ENCODE results near the gene FOXL2. TPM values are rescaled to one million over a fixed set of nuclear protein-coding genes. Genes with fewer than 3 reads are reported as not detected.

The FOXL2 gene
- total and polyA plus RNA-seq, 2 of the 4 experiments (the other 2 are of a cell fraction) = 0.07 TPM; not detected in 1

DNA sequence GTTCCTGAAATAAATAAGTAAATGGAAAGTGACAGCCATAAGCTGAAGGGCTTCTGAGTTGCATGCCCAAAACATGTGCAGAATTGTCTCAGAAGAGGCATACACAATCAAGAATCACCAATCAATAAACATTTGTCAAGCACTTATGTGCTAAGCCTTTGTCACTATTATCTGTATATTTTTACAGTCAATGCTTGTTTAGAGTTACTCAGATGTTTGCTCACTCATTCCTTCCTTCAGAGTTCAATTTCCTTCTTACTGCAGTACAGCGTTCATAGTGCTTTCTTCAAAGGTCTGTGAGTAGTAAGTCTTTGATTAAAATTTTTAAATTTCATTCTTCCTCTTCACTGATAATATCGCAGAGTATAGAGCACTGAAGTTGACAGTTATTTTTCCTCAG, 17.3 kb upstream of the FOXL2 start:
- Histone ChIP-seq H3K9ac (ENCODE audit: low read depth, low read length) (no peak overlapping the region), H4K91ac (ENCODE audit: insufficient read depth, low read depth, low read length) (no peak overlapping the region), H3K9me1 (ENCODE audit: insufficient read depth, low read length) (no peaks in the 10 kb centered on the region), H3K4me3 (ENCODE audit: insufficient read depth, low read depth, low read length) (no peak overlapping the region), H4K8ac (ENCODE audit: low read depth in 2 of 2, low read length in 2 of 2) (no peak overlapping the region), H2BK120ac (ENCODE audit: low read depth, low read length) (no peak overlapping the region), H3K4me1 (ENCODE audit: control insufficient read depth, insufficient read depth, low read length) (0 out of 2 replicates have a peak, but pooled peaks cover 1% of the 10 kb centered on the region), H2BK5ac (ENCODE audit: low read depth, low read length, poor library complexity, severe bottlenecking) (no peak overlapping the region), H3K9me3 (ENCODE audit: control insufficient read depth, insufficient read depth, low read length) (no peaks in the 10 kb centered on the region), H3K4ac (ENCODE audit: low read depth, low read length) (no peak overlapping the region), H2AK9ac (replicated peaks; ENCODE audit: low read depth, low read length, poor library complexity) (no peak overlapping the region), H2BK20ac (ENCODE audit: low read depth, low read length) (no peak overlapping the region), H4K5ac (ENCODE audit: low read depth, low read length) (no peak overlapping the region), H3K18ac (ENCODE audit: low read depth, low read length) (no peak overlapping the region), H3K14ac (replicated peaks; ENCODE audit: low read depth, low read length) (no peak overlapping the region), H3K56ac (ENCODE audit: extremely low read depth, insufficient read depth, low read length) (no peak overlapping the region), H3K79me1 (ENCODE audit: low read depth in 1 of 2, low read length in 2 of 2) (no peaks in the 10 kb centered on the region), H2BK15ac (ENCODE audit: low read depth, low read length) (no peak overlapping the region), H3K27me3 (ENCODE audit: control insufficient read depth, insufficient read depth, low read length) (peaks cover 27% of the 10 kb centered on the region), H3K27ac (ENCODE audit: insufficient read depth, low read length) (no peak overlapping the region), H3K23ac (ENCODE audit: low read depth, low read length) (no peak overlapping the region), H3K4me2 (ENCODE audit: low read depth, low read length) (no peak overlapping the region), H4K20me1 (ENCODE audit: insufficient read depth, low read length) (no peaks in the 10 kb centered on the region), H2AFZ (replicated peaks; ENCODE audit: low read length, poor library complexity) (no peak overlapping the region), H3K36me3 (ENCODE audit: control insufficient read depth, insufficient read depth, low read length) (no peaks in the 10 kb centered on the region), H2AK5ac (ENCODE audit: low read depth, low read length) (no peak overlapping the region)
- dilution Hi-C loops (cut with HindIII; ENCODE audit: low sequenced_read_pairs, unreplicated experiment) = no loop called here
- ChIA-PET CTCF (no interaction called here), POLR2A (ENCODE audit: unreplicated experiment) (no interaction called here)
- no peak for ATAC-seq (ENCODE audit: low read depth)
- no TSS peak for BruUV-seq (replicated peaks)
- TF ChIP-seq MAZ (IDR thresholded peaks at IDR 0.05; ENCODE audit: borderline replicate concordance, low read depth, low read length) (no peak), RAD21 (IDR thresholded peaks at IDR 0.05; ENCODE audit: low read length) (no peak), FOS (IDR thresholded peaks at IDR 0.05; ENCODE audit: low read depth, low read length) (no peak), RFX5 (IDR thresholded peaks at IDR 0.05; ENCODE audit: low read depth, low read length) (no peak), POLR2A (IDR thresholded peaks at IDR 0.05; ENCODE audit: low read depth, low read length) (no peak), NFE2L2 (IDR thresholded peaks at IDR 0.05; ENCODE audit: low read depth, low read length) (no peak), ELK1 (IDR thresholded peaks at IDR 0.05; ENCODE audit: borderline replicate concordance, low read depth, low read length) (no peak), USF2 (IDR thresholded peaks at IDR 0.05; ENCODE audit: low read depth, low read length) (no peak), MXI1 (IDR thresholded peaks at IDR 0.05; ENCODE audit: borderline replicate concordance, low read depth, low read length) (no peak), BHLHE40 (IDR thresholded peaks at IDR 0.05; ENCODE audit: low read depth, low read length) (no peak), CEBPB (IDR thresholded peaks at IDR 0.05; ENCODE audit: low read depth, low read length) (no peak), CHD1 (IDR thresholded peaks at IDR 0.05; ENCODE audit: low read depth, low read length) (no peak), RCOR1 (IDR thresholded peaks at IDR 0.05; ENCODE audit: insufficient replicate concordance, low read length) (no peak), MAFK (IDR thresholded peaks at IDR 0.05; ENCODE audit: low read depth, low read length) (no peak), SMC3 (IDR thresholded peaks at IDR 0.05; ENCODE audit: low read depth, low read length) (no peak)
- TF ChIP-seq, protein P1, sequence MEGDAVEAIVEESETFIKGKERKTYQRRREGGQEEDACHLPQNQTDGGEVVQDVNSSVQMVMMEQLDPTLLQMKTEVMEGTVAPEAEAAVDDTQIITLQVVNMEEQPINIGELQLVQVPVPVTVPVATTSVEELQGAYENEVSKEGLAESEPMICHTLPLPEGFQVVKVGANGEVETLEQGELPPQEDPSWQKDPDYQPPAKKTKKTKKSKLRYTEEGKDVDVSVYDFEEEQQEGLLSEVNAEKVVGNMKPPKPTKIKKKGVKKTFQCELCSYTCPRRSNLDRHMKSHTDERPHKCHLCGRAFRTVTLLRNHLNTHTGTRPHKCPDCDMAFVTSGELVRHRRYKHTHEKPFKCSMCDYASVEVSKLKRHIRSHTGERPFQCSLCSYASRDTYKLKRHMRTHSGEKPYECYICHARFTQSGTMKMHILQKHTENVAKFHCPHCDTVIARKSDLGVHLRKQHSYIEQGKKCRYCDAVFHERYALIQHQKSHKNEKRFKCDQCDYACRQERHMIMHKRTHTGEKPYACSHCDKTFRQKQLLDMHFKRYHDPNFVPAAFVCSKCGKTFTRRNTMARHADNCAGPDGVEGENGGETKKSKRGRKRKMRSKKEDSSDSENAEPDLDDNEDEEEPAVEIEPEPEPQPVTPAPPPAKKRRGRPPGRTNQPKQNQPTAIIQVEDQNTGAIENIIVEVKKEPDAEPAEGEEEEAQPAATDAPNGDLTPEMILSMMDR (conservative IDR thresholded peaks at IDR 0.05; ENCODE audit: low read depth, low read length) = no peak
- intact Hi-C loops (cut with micrococcal nuclease) = no loop called here
- in situ Hi-C loops (cut with MboI; ENCODE audit: low sequenced_read_pairs) = no loop called here
- WGBS, 2 experiments (ENCODE audit: extremely low coverage in 2 of 2, insufficient read length in 1 of 2) = no CpG with 5 or more reads among the region's 2 CpGs
- no peak for DNase-seq
